CD4-positive, alpha-beta memory T cell (primary cell): ENCODE results near the gene AFG1L. TPM values are rescaled to one million over a fixed set of nuclear protein-coding genes. Genes with fewer than 3 reads are reported as not detected.
"Not testable (repeated sequence)": the region's sequence is repeated elsewhere in the genome, so short reads cannot be mapped to it uniquely, and the experiment has no call there.

Source experiments
- CTCF ChIA-PET: fragments of 350-600 bp; sonication (Branson Sonifier 250); formaldehyde crosslinking; loops from one replicate; lab custom pipeline; 2021; ENCODE audit warnings: inconsistent platforms; ENCODE audit not compliant: partially characterized antibody; lab: Charles Lee
- POLR2A ChIA-PET: fragments of 350-600 bp; sonication (Branson Sonifier 250); formaldehyde crosslinking; loops from one replicate; lab custom pipeline; 2021; ENCODE audit not compliant: partially characterized antibody; lab: Charles Lee
- DNase-seq, 5 donors: peaks; one replicate each; pipeline versions ENCODE4 v3.0.0 to v3.0.0-alpha.2; 2020 to 2022; ENCODE audit warnings: mixed read lengths in 1 of 5
- H3K27ac ChIP-seq: one replicate; pipeline ENCODE4 v1.7.0; 2013; ENCODE audit warnings: low read depth, low read length
- H3K27me3 ChIP-seq: 2 replicates; pipeline ENCODE4 v1.7.0; 2013; ENCODE audit warnings: mild to moderate bottlenecking, low read length, moderate library complexity; ENCODE audit not compliant: insufficient read depth
- H3K36me3 ChIP-seq: 2 replicates; pipeline ENCODE4 v1.7.0; 2013; ENCODE audit warnings: mild to moderate bottlenecking, low read length, moderate library complexity; ENCODE audit not compliant: insufficient read depth
- H3K4me1 ChIP-seq: 2 replicates; pipeline ENCODE4 v1.7.0; 2013; ENCODE audit warnings: mild to moderate bottlenecking, low read length, moderate library complexity; ENCODE audit not compliant: insufficient read depth
- H3K4me3 ChIP-seq, 2 donors: one replicate each; pipeline ENCODE4 v1.7.0; 2013; ENCODE audit warnings: low read length in 2 of 2, mild to moderate bottlenecking in 1 of 2
- H3K9me3 ChIP-seq, 2 donors: one replicate each; pipeline ENCODE4 v1.7.0; 2013; ENCODE audit warnings: low read length in 2 of 2, control low read depth in 1 of 2; ENCODE audit not compliant: control insufficient read depth in 1 of 2
- H3K27ac Mint-ChIP-seq, 7 donors: one replicate each; pipeline ENCODE4 v1.8.0; 2020 to 2021; ENCODE audit warnings: mixed read lengths in 7 of 7, mild to moderate bottlenecking in 6 of 7, inconsistent platforms in 3 of 7, moderate library complexity in 3 of 7
- H3K27me3 Mint-ChIP-seq, 2 donors: one replicate each; pipeline ENCODE4 v1.8.0; 2020 to 2021; ENCODE audit warnings: mixed read lengths in 2 of 2
- H3K36me3 Mint-ChIP-seq, 2 donors: one replicate each; pipeline ENCODE4 v1.8.0; 2020 to 2021; ENCODE audit warnings: mixed read lengths in 2 of 2, inconsistent platforms in 1 of 2, mild to moderate bottlenecking in 1 of 2
- H3K4me1 Mint-ChIP-seq, 4 donors: one replicate each; pipeline ENCODE4 v1.8.0; 2020 to 2021; ENCODE audit warnings: mixed read lengths in 4 of 4, mild to moderate bottlenecking in 1 of 4
- H3K4me3 Mint-ChIP-seq, 8 donors: one replicate each; pipeline ENCODE4 v1.8.0; 2020 to 2021; ENCODE audit warnings: mixed read lengths in 8 of 8, mild to moderate bottlenecking in 7 of 8, moderate library complexity in 6 of 8, inconsistent platforms in 3 of 8
- H3K9me3 Mint-ChIP-seq, 8 donors: one replicate each; pipeline ENCODE4 v1.8.0; 2020 to 2021; ENCODE audit warnings: mixed read lengths in 8 of 8, mild to moderate bottlenecking in 5 of 8, inconsistent platforms in 3 of 8, moderate library complexity in 1 of 8
- intact Hi-C: fragments of 100-400 bp; cut with micrococcal nuclease; formaldehyde crosslinking; loops from one replicate; pipeline ENCODE4 v1.15.1; 2023
- polyA plus RNA-seq, 2 donors: library from polyadenylated mRNA; unstranded; fragments of 300-500 nt; fragmentation: Illumina TruSeq; gene quantifications; one replicate each; pipeline ENCODE4 v1.2.3, GENCODE V29; 2021
- total RNA-seq, 2 experiments: library from RNA; stranded (reverse); gene quantifications; one replicate each; pipeline ENCODE4 v1.2.3, GENCODE V29; 2021

AFG1L gene
- total and polyA plus RNA-seq, 4 experiments from 2014 or later = 1.5 to 6.6 (median 4.5) TPM

DNA sequence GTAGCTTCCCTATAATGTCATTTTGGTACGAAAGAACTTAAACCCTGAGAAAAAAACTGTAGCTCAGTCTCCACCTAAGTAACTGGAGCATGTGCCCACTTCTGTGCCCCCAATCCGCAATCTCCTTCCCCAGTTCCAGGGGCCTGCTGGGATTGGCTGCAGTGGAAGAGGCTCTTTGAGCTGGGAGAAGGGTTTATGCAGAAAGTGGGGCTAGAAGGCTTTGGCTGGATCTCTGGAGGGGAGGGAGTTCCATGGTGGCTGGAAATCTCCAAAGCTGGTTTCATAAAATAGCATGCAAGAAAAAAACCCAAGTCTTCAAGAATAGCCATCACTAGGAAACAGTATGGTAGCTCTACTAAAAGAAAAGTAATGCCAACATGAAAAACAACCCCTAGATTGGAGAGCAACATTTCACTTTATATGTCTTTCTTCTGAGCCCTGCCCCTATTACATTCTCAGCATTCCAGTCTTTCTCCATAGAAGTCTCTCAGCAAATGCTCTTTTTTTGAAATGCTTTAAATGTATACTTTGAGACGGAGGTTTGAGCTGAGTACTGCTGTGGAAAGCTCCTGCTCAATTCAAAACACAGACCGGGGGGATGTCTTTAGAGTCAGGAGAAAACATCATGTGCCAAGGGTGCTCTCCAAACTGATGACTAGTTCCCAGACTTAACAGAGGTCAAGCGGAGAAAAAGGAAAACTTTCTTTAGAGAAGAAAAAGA is 229.8 kb downstream of the AFG1L start:
- H3K27ac ChIP-seq = no peak overlapping the region
- no peaks in the 10 kb centered on the region for H3K4me1 Mint-ChIP-seq
- H3K36me3 Mint-ChIP-seq = peaks cover 0 to 17% of the 10 kb centered on the region in 2 donors
- no peaks in the 10 kb centered on the region for H3K9me3 ChIP-seq
- no peaks in the 10 kb centered on the region for H3K27me3 ChIP-seq
- intact Hi-C loops = no loop called here
- POLR2A ChIA-PET = no interaction called here
- no peak overlapping the region for H3K4me3 ChIP-seq
- H3K27ac Mint-ChIP-seq = peak overlapping the region in 2 of 7 donors; percentile 34 to 39
- CTCF ChIA-PET = interaction anchor here (1.3 to 4.7 kb wide), 7 partner anchors 9 to 547 kb away, joined by 3 to 20 read pairs (median 5); no protein-coding TSS in a partner anchor
- H3K36me3 ChIP-seq = no peaks in the 10 kb centered on the region
- H3K4me3 Mint-ChIP-seq = no peak overlapping the region
- no peaks in the 10 kb centered on the region for H3K9me3 Mint-ChIP-seq
- H3K4me1 ChIP-seq = no peaks in the 10 kb centered on the region
- H3K27me3 Mint-ChIP-seq = no peaks in the 10 kb centered on the region
- no peak for DNase-seq

DNA sequence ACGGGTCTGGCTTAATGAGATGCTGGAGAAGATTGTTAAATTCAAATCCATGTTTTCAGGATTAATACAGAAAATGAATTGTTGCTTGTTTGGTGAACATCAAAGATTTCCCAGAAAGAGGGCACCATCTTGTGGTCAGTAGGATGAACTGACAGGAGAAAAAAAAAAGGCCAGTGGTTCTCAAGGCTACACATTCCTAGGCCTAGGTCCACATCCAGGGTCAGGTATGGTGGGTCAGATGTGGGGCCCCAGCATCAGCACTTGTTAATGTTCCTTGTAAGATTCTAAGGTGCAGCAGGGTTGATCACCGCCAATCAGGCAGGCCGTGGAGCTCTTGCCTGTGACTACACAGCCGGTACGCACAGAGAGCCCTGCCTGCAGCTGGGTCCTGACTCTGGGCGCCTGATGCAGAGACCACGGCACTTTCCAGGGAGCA is 231.9 kb downstream of the AFG1L start:
- ChIA-PET POLR2A (no interaction called here), CTCF (interaction anchor here (1.5 to 4.7 kb wide), 2 partner anchors 188 to 547 kb away, joined by 3 to 20 read pairs; no protein-coding TSS in a partner anchor)
- H3K9me3 Mint-ChIP-seq = no peaks in the 10 kb centered on the region
- H3K27ac ChIP-seq = no peak overlapping the region
- H3K4me1 Mint-ChIP-seq = no peaks in the 10 kb centered on the region
- H3K36me3 ChIP-seq = no peaks in the 10 kb centered on the region
- H3K27ac Mint-ChIP-seq = no peak overlapping the region
- peaks cover 0 to 12% of the 10 kb centered on the region in 2 donors for H3K36me3 Mint-ChIP-seq
- no peak overlapping the region for H3K4me3 Mint-ChIP-seq
- DNase-seq = peak in 2 of 5 donors; percentile 15 to 16
- no peaks in the 10 kb centered on the region for H3K27me3 Mint-ChIP-seq
- intact Hi-C loops = loop anchor here (1.0 to 2.0 kb wide), 2 partner anchors 413 to 546 kb away; no protein-coding TSS in a partner anchor
- no peaks in the 10 kb centered on the region for H3K4me1 ChIP-seq
- no peaks in the 10 kb centered on the region for H3K27me3 ChIP-seq
- no peaks in the 10 kb centered on the region for H3K9me3 ChIP-seq
- H3K4me3 ChIP-seq = no peak overlapping the region

DNA sequence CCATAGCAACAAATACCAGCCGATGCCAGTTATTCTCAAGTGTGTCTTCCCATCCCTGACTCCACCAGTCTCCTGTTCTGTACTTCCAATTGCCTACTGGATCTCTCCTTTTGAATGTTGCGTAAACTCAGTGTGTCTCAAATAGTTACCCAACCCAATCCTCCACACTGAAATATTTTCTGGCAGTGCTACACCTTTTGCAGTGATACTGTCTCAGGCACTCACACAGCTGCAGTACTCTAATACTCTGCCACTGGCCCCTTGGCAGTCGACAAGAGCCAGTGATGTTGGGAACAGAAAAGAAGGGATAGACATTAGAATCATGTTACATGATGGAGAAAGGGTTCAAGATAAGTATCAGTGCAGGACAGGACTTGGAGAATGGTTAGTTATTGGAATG is 234.0 kb downstream of the AFG1L start:
- Histone ChIP-seq H3K4me3 (no peak overlapping the region), H3K36me3 (no peaks in the 10 kb centered on the region), H3K27me3 (no peaks in the 10 kb centered on the region), H3K9me3 (no peaks in the 10 kb centered on the region), H3K27ac (no peak overlapping the region), H3K4me1 (no peaks in the 10 kb centered on the region)
- POLR2A ChIA-PET = no interaction called here
- Mint-ChIP-seq H3K4me3 (no peak overlapping the region), H3K4me1 (no peaks in the 10 kb centered on the region), H3K27ac (peak overlapping the region in 1 of 7 donors; percentile 2), H3K27me3 (no peaks in the 10 kb centered on the region), H3K36me3 (no peaks in the 10 kb centered on the region), H3K9me3 (no peaks in the 10 kb centered on the region)
- intact Hi-C loops = no loop called here
- CTCF ChIA-PET = interaction anchor here (0.6 to 4.7 kb wide), 5 partner anchors 9 to 549 kb away, joined by 3 to 20 read pairs (median 3); no protein-coding TSS in a partner anchor
- DNase-seq = no peak

DNA sequence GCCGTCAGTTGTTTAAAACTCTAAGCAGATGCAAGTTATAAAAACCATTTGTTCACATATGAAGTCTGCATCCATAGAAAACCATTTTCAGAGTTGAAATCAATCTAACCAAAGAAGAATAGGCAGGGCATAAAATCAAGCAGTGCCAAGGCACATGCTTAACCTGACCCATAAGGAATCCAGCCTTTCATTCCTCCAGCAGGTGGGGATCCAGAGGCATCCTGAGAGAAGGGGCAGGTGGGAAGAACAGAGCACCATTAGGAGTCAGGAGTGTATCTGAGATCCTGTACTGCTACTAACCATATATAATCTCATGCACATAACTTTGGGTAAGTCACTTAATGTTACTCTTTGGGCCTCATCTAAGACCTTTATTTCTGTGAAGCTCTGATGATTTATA is 236.5 kb downstream of the AFG1L start:
- no peaks in the 10 kb centered on the region for H3K9me3 Mint-ChIP-seq
- H3K36me3 Mint-ChIP-seq = no peaks in the 10 kb centered on the region
- H3K27ac Mint-ChIP-seq = no peak overlapping the region
- intact Hi-C loops = no loop called here
- Histone ChIP-seq H3K9me3 (no peaks in the 10 kb centered on the region), H3K36me3 (no peaks in the 10 kb centered on the region), H3K4me3 (no peak overlapping the region), H3K27me3 (no peaks in the 10 kb centered on the region), H3K27ac (no peak overlapping the region), H3K4me1 (no peaks in the 10 kb centered on the region)
- ChIA-PET CTCF (no interaction called here), POLR2A (no interaction called here)
- H3K27me3 Mint-ChIP-seq = no peaks in the 10 kb centered on the region
- no peaks in the 10 kb centered on the region for H3K4me1 Mint-ChIP-seq
- H3K4me3 Mint-ChIP-seq = no peak overlapping the region
- DNase-seq = no peak

DNA sequence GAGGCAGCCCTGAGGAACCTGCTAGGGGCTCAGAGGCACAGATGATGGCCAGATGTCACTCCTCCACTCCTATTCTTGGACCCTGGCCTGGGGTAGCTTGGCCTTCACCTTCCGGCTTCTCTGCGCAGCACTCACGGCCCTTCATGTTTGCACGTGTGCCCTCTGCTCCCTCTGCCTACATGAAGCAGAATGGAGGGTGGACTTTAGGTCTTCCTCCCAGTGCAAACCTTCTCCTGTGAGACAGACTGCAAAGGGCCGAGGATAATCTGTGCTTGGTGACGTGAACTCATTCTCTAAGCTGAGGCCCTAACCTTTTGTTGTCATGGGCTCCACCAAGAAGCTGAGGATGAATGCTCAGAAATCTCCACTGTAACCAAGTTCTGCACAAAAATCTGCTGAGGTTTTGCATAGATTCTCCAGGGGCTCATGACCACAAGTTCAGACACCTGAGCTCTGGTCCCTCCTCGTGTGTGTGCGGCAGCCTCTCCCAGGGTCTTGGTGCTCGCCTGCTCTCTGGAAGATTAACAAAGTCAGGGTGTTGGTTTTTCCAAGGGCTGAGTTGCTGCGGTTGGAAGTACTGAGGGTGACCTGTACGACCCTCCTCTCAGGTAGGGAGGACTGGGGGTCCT is 240.4 kb downstream of the AFG1L start:
- intact Hi-C loops = no loop called here
- Histone ChIP-seq H3K4me1 (no peaks in the 10 kb centered on the region), H3K36me3 (no peaks in the 10 kb centered on the region), H3K27ac (no peak overlapping the region), H3K9me3 (no peaks in the 10 kb centered on the region), H3K4me3 (no peak overlapping the region), H3K27me3 (no peaks in the 10 kb centered on the region)
- Mint-ChIP-seq H3K36me3 (no peaks in the 10 kb centered on the region), H3K27ac (no peak overlapping the region), H3K4me3 (no peak overlapping the region), H3K27me3 (peaks cover 2 to 3% of the 10 kb centered on the region in 2 donors), H3K9me3 (peaks cover 0 to 6% (median 0%) of the 10 kb centered on the region in 8 donors), H3K4me1 (no peaks in the 10 kb centered on the region)
- ChIA-PET CTCF (interaction anchor here (1.0 to 1.9 kb wide), 2 partner anchors 9 to 10 kb away, joined by 4 to 5 read pairs; no protein-coding TSS in a partner anchor), POLR2A (no interaction called here)
- no peak for DNase-seq

DNA sequence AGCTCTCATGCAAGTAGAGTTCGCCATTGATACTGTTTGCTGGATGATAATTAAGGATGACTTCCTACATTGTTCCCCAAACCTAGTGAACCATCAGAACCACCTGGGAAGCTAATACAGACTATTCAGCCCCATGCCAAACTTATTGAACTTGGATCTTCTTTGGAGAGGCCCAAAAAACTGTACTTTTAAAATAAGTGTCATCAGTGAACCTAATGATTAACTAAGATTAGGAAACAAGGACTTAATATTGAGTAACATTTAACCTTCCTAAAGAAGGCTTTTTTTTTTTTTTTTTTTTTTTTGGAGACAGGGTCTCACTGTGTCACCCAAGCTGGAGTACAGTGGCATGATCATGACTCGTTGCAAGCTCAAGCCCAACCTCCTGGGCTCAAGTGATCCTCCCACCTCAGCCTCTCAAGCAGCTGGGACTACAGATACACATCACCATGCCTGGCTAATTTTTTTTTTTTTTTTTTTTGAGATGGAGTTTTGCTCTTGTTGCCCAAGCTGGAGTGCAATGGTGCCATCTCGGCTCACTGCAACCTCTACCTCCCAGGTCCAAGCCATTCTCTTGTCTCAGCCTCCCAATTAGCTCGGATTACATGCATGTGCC is 241.2 kb downstream of the AFG1L start:
- H3K9me3 Mint-ChIP-seq, H3K27me3 ChIP-seq, H3K36me3 Mint-ChIP-seq, H3K27ac ChIP-seq, H3K4me3 ChIP-seq, H3K9me3 ChIP-seq, H3K4me1 Mint-ChIP-seq, DNase-seq, H3K4me3 Mint-ChIP-seq, H3K36me3 ChIP-seq, H3K4me1 ChIP-seq, H3K27me3 Mint-ChIP-seq, intact Hi-C loops, H3K27ac Mint-ChIP-seq: not testable (repeated sequence)
- ChIA-PET CTCF (interaction anchor here (0.7 to 1.0 kb wide), 3 partner anchors 116 to 537 kb away, joined by 3 read pairs; no protein-coding TSS in a partner anchor), POLR2A (interaction anchor here (0.6 kb wide), 1 partner anchor 493 kb away, joined by 4 read pairs; no protein-coding TSS in a partner anchor)
